Measurements from ENCODE around the gene PRCD. TPM values are rescaled to one million over a fixed set of nuclear protein-coding genes. Genes with fewer than 3 reads are reported as not detected.

Gene PRCD
- total RNA-seq, 4 donors from 2014 or later: 1.2 to 5.1 (median 3.8) TPM

DNA sequence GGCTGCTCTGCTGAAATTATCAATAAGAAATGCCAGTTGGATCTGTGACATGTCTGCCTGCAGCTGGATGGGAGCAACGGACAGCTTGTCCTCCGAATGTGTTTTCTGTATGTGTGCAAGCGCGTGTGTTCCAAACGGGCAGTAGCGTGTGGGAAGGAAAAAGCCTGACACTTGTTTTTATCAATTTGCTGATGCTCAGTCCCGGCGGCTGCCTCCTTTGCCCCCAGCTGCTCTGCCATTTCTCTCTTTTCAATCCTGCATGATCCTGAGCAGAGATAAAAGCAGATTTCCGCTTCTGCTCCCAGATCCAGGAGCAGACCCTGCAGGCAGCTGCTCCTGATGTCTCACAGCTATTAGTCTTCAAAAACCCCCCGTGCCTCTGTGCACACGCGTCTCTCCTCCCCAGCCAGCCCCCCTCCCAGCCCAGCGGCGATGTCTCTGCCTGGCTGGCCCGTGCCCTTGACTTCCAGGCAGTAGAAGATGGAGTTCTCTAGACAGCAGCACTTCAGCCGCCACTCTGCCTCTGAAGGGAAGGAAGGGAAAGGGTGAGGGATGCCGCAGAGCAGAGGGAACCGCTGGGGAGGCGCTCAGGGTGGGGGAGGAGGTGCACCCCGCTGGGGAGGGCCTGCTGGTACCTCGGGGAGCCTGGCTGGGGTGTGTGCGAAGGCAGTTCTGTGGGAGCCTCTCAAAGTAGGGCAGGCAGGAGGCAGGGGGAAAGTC lies 4.1 kb downstream of the PRCD start:
- 43% methylated on average over 20 of the region's 22 CpGs for WGBS
- TF ChIP-seq POLR2AphosphoS5 (IDR thresholded peaks at IDR 0.05) (no peak), EP300 (IDR thresholded peaks at IDR 0.05) (no peak)
- TF ChIP-seq, protein P1, sequence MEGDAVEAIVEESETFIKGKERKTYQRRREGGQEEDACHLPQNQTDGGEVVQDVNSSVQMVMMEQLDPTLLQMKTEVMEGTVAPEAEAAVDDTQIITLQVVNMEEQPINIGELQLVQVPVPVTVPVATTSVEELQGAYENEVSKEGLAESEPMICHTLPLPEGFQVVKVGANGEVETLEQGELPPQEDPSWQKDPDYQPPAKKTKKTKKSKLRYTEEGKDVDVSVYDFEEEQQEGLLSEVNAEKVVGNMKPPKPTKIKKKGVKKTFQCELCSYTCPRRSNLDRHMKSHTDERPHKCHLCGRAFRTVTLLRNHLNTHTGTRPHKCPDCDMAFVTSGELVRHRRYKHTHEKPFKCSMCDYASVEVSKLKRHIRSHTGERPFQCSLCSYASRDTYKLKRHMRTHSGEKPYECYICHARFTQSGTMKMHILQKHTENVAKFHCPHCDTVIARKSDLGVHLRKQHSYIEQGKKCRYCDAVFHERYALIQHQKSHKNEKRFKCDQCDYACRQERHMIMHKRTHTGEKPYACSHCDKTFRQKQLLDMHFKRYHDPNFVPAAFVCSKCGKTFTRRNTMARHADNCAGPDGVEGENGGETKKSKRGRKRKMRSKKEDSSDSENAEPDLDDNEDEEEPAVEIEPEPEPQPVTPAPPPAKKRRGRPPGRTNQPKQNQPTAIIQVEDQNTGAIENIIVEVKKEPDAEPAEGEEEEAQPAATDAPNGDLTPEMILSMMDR (IDR thresholded peaks at IDR 0.05): no peak
- peaks cover 56 to 79% (median 65%) of the 10 kb centered on the region in 4 donors for H3K4me1 ChIP-seq
- H3K9me3 ChIP-seq: no peaks in the 10 kb centered on the region
- peak overlapping the region in 3 of 4 donors; percentile 28 to 56 (median 33) for H3K27ac ChIP-seq (replicated peaks in 1 of 4)
- no peak overlapping the region for H3K4me3 ChIP-seq
- peaks cover 0 to 4% (median 0%) of the 10 kb centered on the region in 4 donors for H3K36me3 ChIP-seq
- intact Hi-C loops (cut with DNase I): no loop called here
- no peak for DNase-seq (ENCODE audit: extremely low spot score)
- peaks cover 0 to 23% (median 0%) of the 10 kb centered on the region in 4 donors for H3K27me3 ChIP-seq

DNA sequence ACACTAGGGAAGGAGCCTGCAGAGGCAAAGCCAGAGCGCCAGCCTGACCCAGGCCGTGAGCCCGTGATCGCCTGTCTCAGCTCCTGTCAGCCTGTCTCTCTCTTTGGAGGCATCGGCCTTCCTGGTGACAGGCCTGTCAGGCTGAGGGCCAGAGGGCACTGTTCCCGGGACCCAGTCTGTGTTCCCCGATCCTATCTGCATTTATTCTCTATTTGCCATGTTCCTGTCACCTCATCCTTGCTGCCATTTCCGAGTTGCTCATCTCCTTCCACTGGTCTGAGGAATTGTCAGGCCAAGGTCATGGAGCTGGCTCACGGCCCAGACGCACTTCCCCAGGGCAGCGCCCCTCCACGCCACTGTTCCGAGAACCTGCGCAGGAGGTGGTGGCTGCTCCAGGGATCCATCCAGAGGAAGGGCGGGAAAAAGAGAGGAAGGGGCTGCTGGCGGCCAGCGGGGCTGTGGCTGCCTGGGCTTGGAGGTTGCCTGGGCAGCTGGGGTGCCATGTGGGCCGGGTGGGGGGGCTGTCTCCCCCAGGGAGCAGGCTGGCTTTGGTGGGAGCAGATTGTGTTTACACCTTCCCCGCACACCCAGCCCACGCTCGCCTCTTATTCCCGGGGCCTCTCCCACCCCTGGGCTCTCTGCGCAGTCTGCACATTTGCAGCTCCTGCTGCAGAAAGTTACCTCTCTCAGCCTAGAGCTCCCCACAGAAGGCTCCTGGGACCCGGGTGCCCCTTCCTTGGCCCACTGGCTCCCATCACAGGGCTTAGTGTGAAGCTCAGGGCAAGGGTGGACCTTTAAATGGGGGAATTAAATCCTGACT lies 4.9 kb downstream of the PRCD start:
- peaks cover 54 to 73% (median 61%) of the 10 kb centered on the region in 4 donors for H3K4me1 ChIP-seq
- TF ChIP-seq POLR2A (IDR thresholded peaks at IDR 0.05; ENCODE audit: low read depth) (no peak), EP300 (IDR thresholded peaks at IDR 0.05) (no peak), POLR2AphosphoS5 (IDR thresholded peaks at IDR 0.05) (peak; percentile 22 to 32)
- TF ChIP-seq, protein P1 (IDR thresholded peaks at IDR 0.05): no peak

DNA sequence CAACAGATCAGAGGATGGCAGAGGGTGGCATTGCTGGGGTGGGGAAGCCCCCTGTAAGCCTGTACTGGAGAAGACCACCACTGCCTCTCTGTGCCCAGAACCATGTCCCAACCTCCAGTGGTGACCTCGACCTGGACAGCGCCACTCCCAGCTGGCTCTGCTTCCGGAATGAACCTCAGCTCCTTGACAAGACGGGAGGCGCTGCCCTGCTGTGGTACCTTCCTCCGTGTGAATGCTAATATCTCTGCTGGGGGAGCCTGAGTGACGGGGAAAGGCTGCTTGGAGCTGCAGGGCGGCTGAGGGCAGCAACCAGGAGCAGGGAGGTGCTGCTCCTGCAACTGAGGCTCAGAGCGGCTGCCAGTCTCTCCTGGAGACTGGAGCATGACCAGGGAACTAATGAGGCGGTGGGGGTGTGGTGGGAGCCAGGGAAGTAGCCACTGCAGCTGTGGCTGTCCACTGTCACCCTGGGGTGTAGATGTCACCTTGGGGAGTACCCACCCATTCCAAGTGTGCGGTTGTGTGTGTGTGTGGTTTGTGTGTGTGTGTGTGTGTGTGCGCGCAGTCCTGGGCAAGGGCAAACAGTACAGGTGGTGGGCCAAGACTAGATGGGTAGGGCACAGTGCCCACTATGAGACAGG lies 6.2 kb downstream of the PRCD start:
- H3K4me3 ChIP-seq: no peak overlapping the region
- intact Hi-C loops (cut with DNase I): no loop called here
- TF ChIP-seq, protein P1 (IDR thresholded peaks at IDR 0.05): no peak
- no peak for TF ChIP-seq POLR2A (IDR thresholded peaks at IDR 0.05; ENCODE audit: low read depth)
- no peak for TF ChIP-seq POLR2AphosphoS5 (IDR thresholded peaks at IDR 0.05)
- TF ChIP-seq EP300 (IDR thresholded peaks at IDR 0.05): no peak
- H3K9me3 ChIP-seq: no peaks in the 10 kb centered on the region
- peaks cover 41 to 61% (median 51%) of the 10 kb centered on the region in 4 donors for H3K4me1 ChIP-seq
- 79% methylated on average over 6 of the region's 13 CpGs for WGBS
- H3K27me3 ChIP-seq: peaks cover 0 to 14% (median 0%) of the 10 kb centered on the region in 4 donors
- H3K27ac ChIP-seq (replicated peaks in 1 of 4): no peak overlapping the region
- DNase-seq (ENCODE audit: extremely low spot score): no peak
- H3K36me3 ChIP-seq: peaks cover 0 to 4% (median 0%) of the 10 kb centered on the region in 4 donors

More for the DNA sequence above, 4.9 kb downstream of the PRCD start:
- Histone ChIP-seq H3K27me3 (peaks cover 0 to 18% (median 0%) of the 10 kb centered on the region in 4 donors), H3K27ac (replicated peaks in 1 of 4) (peak overlapping the region; percentile 23 to 56 (median 30)), H3K36me3 (peaks cover 0 to 4% (median 0%) of the 10 kb centered on the region in 4 donors), H3K4me3 (no peak overlapping the region), H3K9me3 (no peaks in the 10 kb centered on the region)
- intact Hi-C loops (cut with DNase I): no loop called here
- WGBS: 47% methylated on average over 21 of the region's 24 CpGs
- no peak for DNase-seq (ENCODE audit: extremely low spot score)

DNA sequence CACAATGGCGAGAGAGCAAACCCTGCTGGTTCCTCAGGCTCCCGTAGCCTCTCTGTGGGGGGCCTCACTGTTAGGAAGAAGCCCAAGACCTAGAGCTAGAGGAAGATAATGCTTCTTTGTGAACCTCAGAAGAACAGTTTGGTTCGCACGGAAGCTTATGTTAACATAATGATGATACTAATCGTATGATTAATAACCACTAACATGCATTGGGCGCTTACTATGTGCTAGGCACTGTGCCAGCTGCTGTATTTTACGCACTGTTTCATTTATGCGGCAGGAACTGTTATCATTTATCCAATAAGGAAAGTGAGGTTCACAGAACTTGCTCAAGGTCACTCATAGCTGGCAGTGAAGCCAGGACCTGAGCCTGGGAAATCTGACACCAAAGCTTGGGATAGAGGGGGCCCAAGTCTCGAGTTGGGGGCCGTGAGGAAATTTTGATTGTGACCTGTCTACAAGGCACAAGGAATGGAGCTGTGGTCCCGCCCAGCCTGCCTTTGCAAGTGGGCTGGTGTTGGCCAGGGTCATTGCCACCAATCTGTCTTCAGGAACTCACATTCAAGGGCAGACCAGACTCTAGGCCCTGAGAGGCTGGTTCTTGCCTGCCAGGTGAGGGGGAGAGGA lies 6.8 kb downstream of the PRCD start:
- Histone ChIP-seq H3K9me3 (no peaks in the 10 kb centered on the region), H3K27me3 (peaks cover 0 to 14% (median 0%) of the 10 kb centered on the region in 4 donors), H3K27ac (replicated peaks in 1 of 4) (no peak overlapping the region), H3K4me1 (peaks cover 35 to 54% (median 48%) of the 10 kb centered on the region in 4 donors), H3K4me3 (no peak overlapping the region), H3K36me3 (peaks cover 0 to 4% (median 0%) of the 10 kb centered on the region in 4 donors)
- intact Hi-C loops (cut with DNase I): no loop called here
- no peak for TF ChIP-seq POLR2A (IDR thresholded peaks at IDR 0.05; ENCODE audit: low read depth)
- TF ChIP-seq, protein P1 (IDR thresholded peaks at IDR 0.05): no peak
- no peak for TF ChIP-seq POLR2AphosphoS5 (IDR thresholded peaks at IDR 0.05)
- TF ChIP-seq EP300 (IDR thresholded peaks at IDR 0.05): no peak
- no peak for DNase-seq (ENCODE audit: extremely low spot score)
- 68% methylated on average over 10 of the region's 11 CpGs for WGBS

Data from esophagus muscularis mucosa (tissue), 4 donors.